PC-9 (cell line): ENCODE data around the gene WFDC2.

Experiments
- EZH2 ChIP-seq: fragments of 200-600 bp; sonication (generic); IDR thresholded peaks from 2 replicates; pipeline ENCODE4 v1.8.0; 2017; ENCODE audit warnings: antibody characterized with exemption, low read depth
- TF ChIP-seq, protein P1 (sequence below): fragments of 200-600 bp; sonication (generic); conservative IDR thresholded peaks from 2 replicates; pipeline ENCODE4 v1.6.1; 2017; ENCODE audit warnings: mixed run types, antibody characterized with exemption, mild to moderate bottlenecking, moderate library complexity

DNA sequence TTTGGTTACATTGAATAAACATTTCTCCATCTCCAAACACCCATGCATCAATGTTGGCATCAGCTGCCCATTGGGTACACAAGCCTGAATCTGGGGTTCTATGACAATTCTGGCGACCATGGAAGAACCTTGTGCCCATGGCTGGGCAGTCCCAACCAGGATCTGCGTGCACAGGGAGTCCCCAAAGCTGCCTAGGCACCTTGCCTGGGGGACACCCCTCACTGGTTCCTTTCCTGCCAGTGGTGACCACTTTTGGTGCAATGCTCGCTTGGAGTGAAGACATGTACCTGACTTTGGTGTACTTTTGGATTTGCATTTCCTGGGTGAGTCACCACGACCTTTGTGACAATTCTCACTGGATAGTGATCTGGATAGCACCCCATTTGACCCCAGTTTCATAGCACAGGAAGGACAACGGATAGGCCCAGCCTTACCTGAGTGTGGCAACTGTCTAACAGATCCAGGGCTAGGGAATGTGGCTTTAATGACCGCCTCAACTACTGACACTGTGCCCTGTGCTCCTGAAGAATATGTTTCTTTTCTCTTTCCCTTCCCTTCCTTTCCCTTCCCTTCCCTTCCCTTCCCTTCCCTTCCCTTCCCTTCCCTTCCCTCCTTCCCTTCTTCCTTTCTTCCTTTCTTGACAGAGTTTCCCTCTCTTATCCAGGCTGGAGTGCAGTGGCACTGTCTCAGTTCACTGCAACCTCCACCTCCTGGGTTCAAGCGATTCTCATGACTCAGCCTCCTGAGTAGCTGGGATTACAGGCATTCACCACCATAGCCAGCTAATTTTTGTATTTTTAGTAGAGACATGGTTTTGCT is 38.7 kb downstream of the WFDC2 start:
- TF ChIP-seq, protein P1, sequence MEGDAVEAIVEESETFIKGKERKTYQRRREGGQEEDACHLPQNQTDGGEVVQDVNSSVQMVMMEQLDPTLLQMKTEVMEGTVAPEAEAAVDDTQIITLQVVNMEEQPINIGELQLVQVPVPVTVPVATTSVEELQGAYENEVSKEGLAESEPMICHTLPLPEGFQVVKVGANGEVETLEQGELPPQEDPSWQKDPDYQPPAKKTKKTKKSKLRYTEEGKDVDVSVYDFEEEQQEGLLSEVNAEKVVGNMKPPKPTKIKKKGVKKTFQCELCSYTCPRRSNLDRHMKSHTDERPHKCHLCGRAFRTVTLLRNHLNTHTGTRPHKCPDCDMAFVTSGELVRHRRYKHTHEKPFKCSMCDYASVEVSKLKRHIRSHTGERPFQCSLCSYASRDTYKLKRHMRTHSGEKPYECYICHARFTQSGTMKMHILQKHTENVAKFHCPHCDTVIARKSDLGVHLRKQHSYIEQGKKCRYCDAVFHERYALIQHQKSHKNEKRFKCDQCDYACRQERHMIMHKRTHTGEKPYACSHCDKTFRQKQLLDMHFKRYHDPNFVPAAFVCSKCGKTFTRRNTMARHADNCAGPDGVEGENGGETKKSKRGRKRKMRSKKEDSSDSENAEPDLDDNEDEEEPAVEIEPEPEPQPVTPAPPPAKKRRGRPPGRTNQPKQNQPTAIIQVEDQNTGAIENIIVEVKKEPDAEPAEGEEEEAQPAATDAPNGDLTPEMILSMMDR = no peak
- TF ChIP-seq EZH2 = no peak
